Upper lobe of left lung (tissue), 4 donors: ENCODE results near the gene BMP8B.
"Not testable (repeated sequence)": the region's sequence is repeated elsewhere in the genome, so short reads cannot be mapped to it uniquely, and the experiment has no call there.

Experiments used
- EP300 ChIP-seq, 4 donors: sonication (generic); formaldehyde crosslinking; IDR thresholded peaks; one replicate each; pipeline ENCODE4 v1.5.1; 2017; ENCODE audit warnings: antibody characterized with exemption in 4 of 4, control low read depth in 2 of 4
- POLR2A ChIP-seq, 4 donors: fragments of 450-650 bp; IDR thresholded peaks; one replicate each; pipeline ENCODE4 v1.5.1; 2016 to 2017; ENCODE audit warnings: antibody characterized with exemption in 4 of 4, mild to moderate bottlenecking in 2 of 4
- POLR2AphosphoS5 ChIP-seq, 2 donors: sonication (generic); formaldehyde crosslinking; IDR thresholded peaks; one replicate each; pipeline ENCODE4 v1.5.1; 2017; ENCODE audit warnings: antibody characterized with exemption in 2 of 2
- TF ChIP-seq, protein P1 (sequence below), 6 experiments: fragments of 450-650 bp in 4 of 6; fragments of 200-600 bp in 2 of 6; sonication (generic) in 2 of 6; IDR thresholded peaks; one replicate each; pipeline ENCODE4 v1.5.1; 2016 to 2019; ENCODE audit warnings: antibody characterized with exemption in 6 of 6

- TF ChIP-seq, protein P1, sequence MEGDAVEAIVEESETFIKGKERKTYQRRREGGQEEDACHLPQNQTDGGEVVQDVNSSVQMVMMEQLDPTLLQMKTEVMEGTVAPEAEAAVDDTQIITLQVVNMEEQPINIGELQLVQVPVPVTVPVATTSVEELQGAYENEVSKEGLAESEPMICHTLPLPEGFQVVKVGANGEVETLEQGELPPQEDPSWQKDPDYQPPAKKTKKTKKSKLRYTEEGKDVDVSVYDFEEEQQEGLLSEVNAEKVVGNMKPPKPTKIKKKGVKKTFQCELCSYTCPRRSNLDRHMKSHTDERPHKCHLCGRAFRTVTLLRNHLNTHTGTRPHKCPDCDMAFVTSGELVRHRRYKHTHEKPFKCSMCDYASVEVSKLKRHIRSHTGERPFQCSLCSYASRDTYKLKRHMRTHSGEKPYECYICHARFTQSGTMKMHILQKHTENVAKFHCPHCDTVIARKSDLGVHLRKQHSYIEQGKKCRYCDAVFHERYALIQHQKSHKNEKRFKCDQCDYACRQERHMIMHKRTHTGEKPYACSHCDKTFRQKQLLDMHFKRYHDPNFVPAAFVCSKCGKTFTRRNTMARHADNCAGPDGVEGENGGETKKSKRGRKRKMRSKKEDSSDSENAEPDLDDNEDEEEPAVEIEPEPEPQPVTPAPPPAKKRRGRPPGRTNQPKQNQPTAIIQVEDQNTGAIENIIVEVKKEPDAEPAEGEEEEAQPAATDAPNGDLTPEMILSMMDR (IDR thresholded peaks at IDR 0.05): not testable (repeated sequence)
- TF ChIP-seq POLR2AphosphoS5, POLR2A, EP300 (IDR thresholded peaks at IDR 0.05): not testable (repeated sequence)
Measured at GRCh38 chr1:39782685-39783084, 6.0 kb downstream of the BMP8B start.
